SU-DHL-6 (cell line): ENCODE results near the gene NCAM2.
A peak's percentile ranks its signal among the peaks of the same experiment; 100 is the strongest.

Source experiments
- H2AFZ ChIP-seq: fragments of 200-600 bp; sonication (generic); 2 replicates; pipeline ENCODE4 v1.6.1; 2014; ENCODE audit warnings: low read depth, mild to moderate bottlenecking, moderate library complexity, mixed read lengths, antibody characterized with exemption, low read length; ENCODE audit not compliant: severe bottlenecking
- H3F3A ChIP-seq: fragments of 200-600 bp; shearing (Covaris generic); 2 replicates; pipeline ENCODE4 v1.6.0; 2016; ENCODE audit warnings: antibody characterized with exemption, mild to moderate bottlenecking; ENCODE audit not compliant: insufficient read depth
- H3K27ac ChIP-seq: fragments of 200-600 bp; sonication (generic); 2 replicates; pipeline ENCODE4 v1.5.1; 2016; ENCODE audit warnings: low read depth, mild to moderate bottlenecking, low read length, moderate library complexity, mixed read lengths
- H3K27me3 ChIP-seq: fragments of 200-600 bp; sonication (generic), shearing (Covaris generic); 2 replicates; pipeline ENCODE4 v1.6.0; 2014; ENCODE audit warnings: mild to moderate bottlenecking, low read length
- H3K36me3 ChIP-seq: fragments of 200-600 bp; sonication (generic); 2 replicates; pipeline ENCODE4 v1.6.1; 2014; ENCODE audit warnings: mild to moderate bottlenecking, low read length, mixed read lengths
- H3K4me2 ChIP-seq: fragments of 300-600, 200-600 bp; shearing (Covaris generic), sonication (generic); 2 replicates; pipeline ENCODE4 v1.6.0; 2014; ENCODE audit warnings: low read length, low read depth, mild to moderate bottlenecking; ENCODE audit not compliant: poor library complexity, severe bottlenecking
- H3K4me3 ChIP-seq: fragments of 200-600 bp; sonication (generic); 2 replicates; pipeline ENCODE4 v1.5.1; 2014; ENCODE audit warnings: antibody characterized with exemption, low read length, mild to moderate bottlenecking, mixed read lengths; ENCODE audit not compliant: insufficient read depth, poor library complexity, severe bottlenecking
- H3K79me2 ChIP-seq: fragments of 200-600 bp; sonication (generic); 2 replicates; pipeline ENCODE4 v1.6.1; 2014; ENCODE audit warnings: mild to moderate bottlenecking, low read length, moderate library complexity; ENCODE audit not compliant: insufficient read depth
- H3K9ac ChIP-seq: fragments of 200-600 bp; sonication (generic); 2 replicates; pipeline ENCODE4 v1.7.0; 2014; ENCODE audit warnings: mild to moderate bottlenecking, low read length
- H3K9me2 ChIP-seq: fragments of 200-600 bp; sonication (generic); replicated peaks from 2 replicates; pipeline ENCODE4 v1.6.1; 2014; ENCODE audit warnings: low read length; ENCODE audit not compliant: insufficient read depth
- H3K9me3 ChIP-seq: fragments of 200-600 bp; sonication (generic); 2 replicates; pipeline ENCODE4 v1.6.1; 2014; ENCODE audit warnings: low read length, mixed read lengths; ENCODE audit not compliant: insufficient read depth
- H4K20me1 ChIP-seq: fragments of 200-600 bp; sonication (generic); 2 replicates; pipeline ENCODE4 v1.6.1; 2014; ENCODE audit warnings: low read depth, mild to moderate bottlenecking, antibody characterized with exemption, low read length, moderate library complexity, mixed read lengths
- CTCF ChIP-seq: fragments of 200-600 bp; sonication (generic); IDR thresholded peaks from one replicate; pipeline ENCODE4 v1.5.1; 2017; ENCODE audit warnings: antibody characterized with exemption, mild to moderate bottlenecking, low read length, moderate library complexity; ENCODE audit not compliant: insufficient read depth, poor library complexity, severe bottlenecking
- EZH2phosphoT487 ChIP-seq: fragments of 200-600 bp; sonication (generic), shearing (Covaris generic); conservative IDR thresholded peaks from 2 replicates; pipeline ENCODE4 v1.6.1; 2018; ENCODE audit warnings: mild to moderate bottlenecking, antibody characterized with exemption, low read length, moderate library complexity, mixed read lengths

Gene NCAM2

GRCh38 chr21:21210552-21210951, 212.3 kb downstream of the NCAM2 start:
- Histone ChIP-seq H3K27ac (no peak overlapping the region), H2AFZ (no peak overlapping the region), H3F3A (no peaks in the 10 kb centered on the region), H3K9me3 (no peaks in the 10 kb centered on the region), H3K4me3 (no peak overlapping the region), H3K9me2 (no peaks in the 10 kb centered on the region), H3K36me3 (no peaks in the 10 kb centered on the region), H3K9ac (no peak overlapping the region), H3K4me2 (no peak overlapping the region), H3K27me3 (no peaks in the 10 kb centered on the region), H4K20me1 (no peaks in the 10 kb centered on the region), H3K79me2 (no peaks in the 10 kb centered on the region)
- TF ChIP-seq EZH2phosphoT487 (no peak), CTCF (no peak)

DNA sequence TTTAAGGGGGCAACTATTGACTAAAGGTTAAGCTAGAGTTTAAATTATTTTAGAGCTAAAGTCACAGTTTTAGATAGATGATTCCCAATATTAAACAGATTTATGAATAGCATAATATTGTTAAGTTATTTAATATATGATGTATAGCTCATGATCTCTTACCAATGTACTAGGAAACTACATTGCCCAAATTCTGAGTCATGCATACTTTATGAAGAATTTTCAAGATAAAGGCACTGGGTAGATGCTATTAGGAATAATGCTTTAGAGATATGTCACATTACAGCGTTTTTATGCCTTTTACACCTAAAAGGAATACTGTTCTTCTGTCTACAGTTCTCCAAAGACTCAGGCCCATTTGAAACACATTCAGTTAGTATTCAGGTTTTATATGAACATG, 215.1 kb downstream of the NCAM2 start:
- no peaks in the 10 kb centered on the region for H3K9me2 ChIP-seq
- no peaks in the 10 kb centered on the region for H3K79me2 ChIP-seq
- H3K27me3 ChIP-seq = no peaks in the 10 kb centered on the region
- H2AFZ ChIP-seq = no peak overlapping the region
- no peak for TF ChIP-seq CTCF
- TF ChIP-seq EZH2phosphoT487 = no peak
- no peak overlapping the region for H3K4me3 ChIP-seq
- no peaks in the 10 kb centered on the region for H3F3A ChIP-seq
- H3K36me3 ChIP-seq = no peaks in the 10 kb centered on the region
- H3K9ac ChIP-seq = no peak overlapping the region
- no peaks in the 10 kb centered on the region for H3K9me3 ChIP-seq
- H4K20me1 ChIP-seq = no peaks in the 10 kb centered on the region
- H3K27ac ChIP-seq = no peak overlapping the region
- H3K4me2 ChIP-seq = no peak overlapping the region

DNA sequence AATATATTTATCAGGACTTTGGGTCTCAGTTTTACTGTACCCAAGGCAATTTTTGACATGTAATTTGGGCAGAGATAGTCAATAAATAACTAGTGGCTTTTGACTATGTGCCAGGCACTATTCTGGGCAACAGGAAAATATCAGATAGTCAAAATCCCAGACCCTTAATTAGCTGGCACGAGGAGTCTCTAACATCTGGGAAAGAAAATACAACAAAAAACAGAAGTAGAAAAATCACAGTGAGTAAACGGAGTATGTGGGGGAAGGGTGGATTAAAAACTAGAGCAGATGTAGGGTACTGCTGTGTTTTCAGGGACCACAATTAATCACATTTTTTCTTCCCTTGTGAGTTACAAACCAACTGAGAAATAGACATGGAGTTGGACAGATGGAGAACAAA, 217.8 kb downstream of the NCAM2 start:
- Histone ChIP-seq H3K4me2 (no peak overlapping the region), H3K36me3 (no peaks in the 10 kb centered on the region), H3K4me3 (no peak overlapping the region), H4K20me1 (no peaks in the 10 kb centered on the region), H3K27ac (no peak overlapping the region), H3K9ac (no peak overlapping the region), H3K79me2 (no peaks in the 10 kb centered on the region), H3K9me2 (no peaks in the 10 kb centered on the region), H2AFZ (peak overlapping the region; percentile 3), H3F3A (no peaks in the 10 kb centered on the region), H3K27me3 (no peaks in the 10 kb centered on the region), H3K9me3 (peaks cover 4% of the 10 kb centered on the region; the same call in 1 of the 2 replicates)
- TF ChIP-seq CTCF (no peak), EZH2phosphoT487 (no peak)

- no peaks in the 10 kb centered on the region for H3K9me2 ChIP-seq
These were observed 228.3 kb downstream of the NCAM2 start for GRCh38 chr21:21226472-21226871.

More at GRCh38 chr21:21226472-21226871, 228.3 kb downstream of the NCAM2 start:
- Histone ChIP-seq H4K20me1 (no peaks in the 10 kb centered on the region), H3K4me3 (no peak overlapping the region), H3K9ac (no peak overlapping the region), H3K27me3 (no peaks in the 10 kb centered on the region), H3K27ac (no peak overlapping the region), H3K9me3 (peaks cover 9% of the 10 kb centered on the region; the same call in 1 of the 2 replicates), H3K79me2 (no peaks in the 10 kb centered on the region), H3F3A (no peaks in the 10 kb centered on the region), H3K4me2 (no peak overlapping the region), H2AFZ (no peak overlapping the region), H3K36me3 (0 out of 2 replicates have a peak, but pooled peaks cover 4% of the 10 kb centered on the region)
- TF ChIP-seq EZH2phosphoT487 (no peak), CTCF (no peak)
